Activated T-helper 17 cell treated with anti-CD3 and anti-CD28 coated beads, Interleukin-2, amount 50 U/mL, for 72 hours (primary cell): ENCODE data around the gene CDCA5. TPM values are rescaled to one million over a fixed set of nuclear protein-coding genes. Genes with fewer than 3 reads are reported as not detected.

ENCODE experiments used
- ATAC-seq: fragments of 150-1000 bp; cut with Tn5 transposase; replicated peaks from 2 replicates; pipeline ENCODE4 v1.10.0; 2021; ENCODE audit warnings: mild to moderate bottlenecking, moderate library complexity
- H3K27ac Mint-ChIP-seq: one replicate; pipeline ENCODE4 v1.8.0; 2022; ENCODE audit warnings: mixed read lengths
- H3K27me3 Mint-ChIP-seq: one replicate; pipeline ENCODE4 v1.8.0; 2022; ENCODE audit warnings: mixed read lengths
- H3K36me3 Mint-ChIP-seq: one replicate; pipeline ENCODE4 v1.8.0; 2022; ENCODE audit warnings: low read depth, mild to moderate bottlenecking, mixed read lengths
- H3K4me1 Mint-ChIP-seq: one replicate; pipeline ENCODE4 v1.8.0; 2022; ENCODE audit warnings: mixed read lengths
- H3K4me3 Mint-ChIP-seq: one replicate; pipeline ENCODE4 v1.8.0; 2022; ENCODE audit warnings: mild to moderate bottlenecking, mixed read lengths
- H3K9me3 Mint-ChIP-seq: one replicate; pipeline ENCODE4 v1.8.0; 2022; ENCODE audit warnings: mixed read lengths
- total RNA-seq, 2 donors: library from RNA; stranded (reverse); gene quantifications; one replicate each; pipeline ENCODE4 v1.2.3, GENCODE V29; 2022

CDCA5 gene
- total RNA-seq, 2 donors from 2014 or later = 99.5 to 127 TPM

DNA sequence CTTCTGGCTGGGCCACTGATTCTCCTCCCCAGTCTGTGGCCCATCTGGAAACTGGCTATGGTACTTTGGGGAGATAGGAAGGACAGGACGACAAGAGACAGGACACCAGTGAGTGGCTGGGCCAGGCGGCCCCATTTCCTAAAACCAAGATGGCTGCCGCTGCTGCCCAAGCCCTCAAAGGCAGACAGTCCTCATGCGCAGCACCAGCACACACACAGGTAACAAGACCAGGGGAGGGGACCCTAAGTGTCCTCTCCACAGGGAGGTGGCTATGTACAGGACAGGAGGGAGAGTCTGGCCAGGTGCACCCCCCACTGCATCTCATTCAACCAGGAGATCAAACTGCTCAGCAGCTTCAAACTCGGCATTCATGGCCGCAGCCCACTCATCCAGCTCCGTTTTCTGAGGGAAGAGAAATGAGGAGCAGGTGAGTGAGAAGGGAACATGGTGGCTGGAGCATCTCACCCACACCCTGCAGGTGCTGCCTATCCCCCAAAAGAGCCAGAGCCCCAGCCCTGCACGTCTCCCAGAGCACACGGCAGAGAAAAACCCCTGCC, 5.0 kb downstream of the CDCA5 start:
- Mint-ChIP-seq H3K9me3 (no peaks in the 10 kb centered on the region), H3K4me3 (peak overlapping the region; percentile 38), H3K36me3 (peaks cover 79% of the 10 kb centered on the region), H3K27ac (peak overlapping the region; percentile 87), H3K4me1 (peaks cover 27% of the 10 kb centered on the region), H3K27me3 (no peaks in the 10 kb centered on the region)
- no peak for ATAC-seq

DNA sequence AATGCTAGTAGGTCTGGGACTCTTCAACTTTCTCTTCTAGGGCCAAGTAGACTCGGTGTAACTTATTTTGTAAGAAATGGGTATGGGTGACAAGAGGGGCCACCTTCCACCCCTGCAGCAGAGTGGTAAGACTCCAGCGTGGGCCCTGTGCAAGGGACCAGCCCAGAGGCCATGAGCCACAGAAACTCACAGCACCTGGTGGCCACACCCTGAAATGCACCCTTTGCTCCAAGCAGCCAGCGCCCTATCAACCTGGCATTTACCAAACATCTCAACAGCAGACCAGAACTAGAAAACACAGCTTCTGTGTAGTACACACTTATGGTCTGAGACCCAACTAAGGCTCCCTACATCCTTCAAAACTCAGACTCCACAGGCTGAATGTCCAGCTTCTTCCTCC, 5.7 kb downstream of the CDCA5 start:
- no peaks in the 10 kb centered on the region for H3K27me3 Mint-ChIP-seq
- H3K36me3 Mint-ChIP-seq = peaks cover 72% of the 10 kb centered on the region
- peak overlapping the region; percentile 87 for H3K27ac Mint-ChIP-seq
- peak; percentile 90 for ATAC-seq
- no peaks in the 10 kb centered on the region for H3K9me3 Mint-ChIP-seq
- peak overlapping the region; percentile 38 for H3K4me3 Mint-ChIP-seq
- peaks cover 24% of the 10 kb centered on the region for H3K4me1 Mint-ChIP-seq

DNA sequence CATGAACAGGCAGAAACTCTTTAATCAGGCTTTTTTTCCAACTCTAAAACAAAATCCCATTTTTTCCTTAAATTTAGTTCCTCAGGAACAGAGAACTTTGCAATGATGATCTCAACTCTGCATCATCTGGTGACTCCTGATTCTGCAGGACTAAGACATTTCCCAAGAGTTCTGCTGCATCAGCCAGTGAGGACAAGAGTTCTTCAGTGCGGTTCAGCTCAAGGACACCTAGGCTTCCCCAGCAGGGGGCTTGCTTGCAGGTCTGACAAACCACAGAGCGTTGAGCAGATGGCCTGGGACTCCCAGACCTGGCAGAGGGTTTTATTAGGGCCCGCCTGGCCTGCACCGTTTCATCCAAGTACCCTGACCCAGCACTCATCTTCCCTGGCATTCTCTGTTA, 6.4 kb downstream of the CDCA5 start:
- Mint-ChIP-seq H3K9me3 (no peaks in the 10 kb centered on the region), H3K27me3 (no peaks in the 10 kb centered on the region), H3K4me3 (no peak overlapping the region), H3K36me3 (peaks cover 65% of the 10 kb centered on the region), H3K27ac (no peak overlapping the region), H3K4me1 (peaks cover 18% of the 10 kb centered on the region)
- no peak for ATAC-seq

DNA sequence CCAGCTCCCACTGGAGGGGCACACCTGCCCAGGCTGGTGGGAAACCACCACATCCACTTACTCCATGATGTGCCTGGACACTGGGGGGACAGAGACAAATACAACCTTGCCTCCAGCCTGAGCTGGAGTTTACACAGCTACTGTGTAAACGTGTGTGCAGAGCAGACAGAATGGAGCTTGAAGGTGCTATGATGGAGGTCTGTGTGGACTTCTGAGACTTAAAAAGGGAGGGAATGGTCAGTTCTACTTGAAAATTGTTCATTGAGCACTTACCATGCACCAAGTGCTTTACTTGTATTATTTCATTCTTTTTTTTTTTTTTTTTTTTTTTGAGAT, 11.2 kb downstream of the CDCA5 start:
- H3K4me1 Mint-ChIP-seq = no peaks in the 10 kb centered on the region
- no peak for ATAC-seq
- H3K36me3 Mint-ChIP-seq = peaks cover 17% of the 10 kb centered on the region
- no peaks in the 10 kb centered on the region for H3K9me3 Mint-ChIP-seq
- no peak overlapping the region for H3K27ac Mint-ChIP-seq
- H3K4me3 Mint-ChIP-seq = no peak overlapping the region
- H3K27me3 Mint-ChIP-seq = no peaks in the 10 kb centered on the region

DNA sequence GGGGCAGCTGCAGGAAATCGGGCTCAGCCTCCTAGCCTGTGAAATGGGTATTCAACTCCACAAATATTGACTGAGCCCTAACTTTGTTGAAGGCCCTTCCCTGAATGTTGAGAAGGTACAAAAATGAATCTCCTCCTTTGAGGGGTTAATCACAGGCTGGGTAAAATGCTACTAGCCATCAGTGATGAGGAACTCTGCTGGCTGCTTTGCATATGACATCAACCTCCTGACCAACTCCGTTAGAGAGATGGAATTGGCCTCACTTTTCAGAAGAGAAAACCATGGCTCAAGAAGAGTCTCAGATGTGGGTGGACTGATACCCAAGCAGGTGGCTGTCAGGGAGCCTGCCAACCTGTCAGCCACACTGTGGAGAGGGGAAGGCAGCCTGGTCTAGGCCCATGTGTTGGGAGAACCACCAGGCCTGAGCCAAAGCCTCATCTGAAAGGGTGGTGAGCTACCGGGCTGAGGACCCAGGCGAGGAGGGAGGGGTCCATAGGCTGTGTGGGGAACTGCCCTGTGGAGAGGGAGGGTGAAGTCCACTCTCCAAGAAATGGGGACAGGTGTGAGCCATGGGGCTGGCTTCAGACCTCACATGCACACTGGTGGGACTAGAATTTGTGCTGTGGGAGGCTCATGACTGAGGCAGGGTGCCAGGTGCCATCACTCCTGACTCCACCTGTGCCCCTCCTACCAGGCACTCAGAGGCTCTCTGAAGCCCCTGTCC, 11.8 kb downstream of the CDCA5 start:
- H3K9me3 Mint-ChIP-seq = no peaks in the 10 kb centered on the region
- peaks cover 12% of the 10 kb centered on the region for H3K36me3 Mint-ChIP-seq
- no peak overlapping the region for H3K4me3 Mint-ChIP-seq
- no peaks in the 10 kb centered on the region for H3K4me1 Mint-ChIP-seq
- H3K27ac Mint-ChIP-seq = no peak overlapping the region
- ATAC-seq = no peak
- H3K27me3 Mint-ChIP-seq = no peaks in the 10 kb centered on the region

DNA sequence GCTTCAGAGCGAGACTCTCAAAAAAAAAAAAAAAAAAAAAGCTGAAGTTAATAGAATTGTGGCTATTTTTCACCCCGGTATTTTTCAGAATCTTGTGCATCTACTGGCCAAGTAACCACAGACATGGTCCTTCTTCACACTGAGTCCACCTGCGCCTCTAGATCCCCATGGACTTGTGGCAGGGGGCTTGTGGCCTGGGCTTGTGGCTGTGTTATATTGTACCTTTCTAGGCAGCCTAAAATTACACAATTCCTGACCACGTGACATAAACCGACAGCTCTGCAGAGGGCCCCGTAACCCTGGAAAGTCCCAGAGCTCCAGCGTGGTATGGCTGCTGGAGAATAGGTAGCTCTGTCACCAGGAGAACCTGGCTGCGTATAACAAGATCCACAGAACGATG, 14.6 kb downstream of the CDCA5 start:
- Mint-ChIP-seq H3K4me3 (no peak overlapping the region), H3K4me1 (no peaks in the 10 kb centered on the region), H3K9me3 (no peaks in the 10 kb centered on the region)

DNA sequence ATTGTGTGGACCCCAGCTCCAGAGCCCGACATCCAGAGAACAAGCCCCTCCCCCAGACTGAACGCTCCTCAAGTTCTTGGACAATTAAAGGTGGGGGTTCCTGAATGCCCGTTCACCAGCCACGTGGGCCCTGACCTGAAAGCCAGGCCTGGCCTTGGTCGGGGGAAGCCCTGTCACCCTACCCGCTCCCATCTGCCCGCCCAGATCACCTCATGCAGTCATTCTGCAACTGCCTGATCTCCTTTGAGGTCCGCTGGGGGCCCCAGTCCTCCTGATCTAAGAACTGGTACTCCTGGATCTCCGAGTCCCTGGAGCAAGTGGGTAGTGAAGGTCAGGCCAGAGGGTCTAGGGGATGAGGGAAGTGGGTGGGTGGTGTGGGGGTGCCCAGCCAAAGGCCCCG, 16.4 kb downstream of the CDCA5 start:
- Mint-ChIP-seq H3K27ac (no peak overlapping the region), H3K4me3 (no peak overlapping the region), H3K4me1 (no peaks in the 10 kb centered on the region), H3K27me3 (no peaks in the 10 kb centered on the region), H3K9me3 (no peaks in the 10 kb centered on the region), H3K36me3 (no peaks in the 10 kb centered on the region)
- no peak for ATAC-seq

More for the DNA sequence above, 14.6 kb downstream of the CDCA5 start:
- Mint-ChIP-seq H3K27ac (no peak overlapping the region), H3K36me3 (no peaks in the 10 kb centered on the region), H3K27me3 (no peaks in the 10 kb centered on the region)
- ATAC-seq = no peak

DNA sequence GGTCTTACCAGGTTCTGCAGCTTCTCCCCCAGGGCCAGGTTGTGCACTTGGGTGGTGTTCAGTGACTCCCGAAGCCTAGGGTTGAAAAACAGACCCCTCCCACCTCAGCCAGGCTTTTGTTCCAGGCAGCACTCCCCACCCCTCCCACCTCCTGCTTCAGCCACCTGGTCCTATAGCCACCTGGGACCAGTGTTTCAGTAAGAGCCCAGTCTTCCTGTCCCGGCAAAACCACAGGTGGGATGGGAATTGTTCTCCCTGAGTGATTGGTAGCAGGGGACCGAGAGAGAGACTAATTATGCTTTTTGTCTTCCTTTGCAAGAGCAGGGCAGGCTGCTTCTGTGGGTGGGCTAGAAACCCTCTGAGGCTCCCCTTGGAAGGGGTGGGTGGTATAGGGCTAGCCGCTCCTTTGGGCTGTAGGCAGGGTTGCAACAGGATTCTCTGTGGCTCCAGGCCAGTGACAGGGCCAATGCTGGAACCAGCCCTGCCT, 17.0 kb downstream of the CDCA5 start:
- H3K4me3 Mint-ChIP-seq = no peak overlapping the region
- ATAC-seq = no peak
- no peaks in the 10 kb centered on the region for H3K27me3 Mint-ChIP-seq
- no peak overlapping the region for H3K27ac Mint-ChIP-seq
- no peaks in the 10 kb centered on the region for H3K9me3 Mint-ChIP-seq
- H3K36me3 Mint-ChIP-seq = no peaks in the 10 kb centered on the region
- H3K4me1 Mint-ChIP-seq = no peaks in the 10 kb centered on the region

DNA sequence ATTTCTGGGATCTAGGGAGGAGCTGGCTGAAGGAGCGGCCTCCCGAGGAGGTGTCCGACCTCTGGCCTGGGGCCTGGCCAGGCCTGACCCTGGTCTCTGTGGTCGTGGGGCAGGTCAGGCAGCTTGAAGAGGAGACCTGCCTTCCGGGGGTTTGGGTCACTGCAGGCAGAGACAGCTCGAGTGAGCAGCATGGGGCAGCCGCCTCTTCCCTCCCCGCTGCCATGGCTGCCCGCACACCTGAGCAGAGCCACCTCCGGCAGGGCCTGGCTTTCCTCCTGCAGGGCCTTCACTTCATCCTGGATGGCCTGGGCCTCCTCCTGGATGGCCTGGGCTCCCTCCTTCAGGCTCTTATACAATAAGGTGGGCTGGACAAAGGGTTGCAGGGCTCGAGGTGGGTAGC, 17.5 kb downstream of the CDCA5 start:
- Mint-ChIP-seq H3K36me3 (no peaks in the 10 kb centered on the region), H3K27me3 (no peaks in the 10 kb centered on the region), H3K4me1 (no peaks in the 10 kb centered on the region), H3K4me3 (no peak overlapping the region), H3K27ac (no peak overlapping the region), H3K9me3 (no peaks in the 10 kb centered on the region)
- no peak for ATAC-seq

DNA sequence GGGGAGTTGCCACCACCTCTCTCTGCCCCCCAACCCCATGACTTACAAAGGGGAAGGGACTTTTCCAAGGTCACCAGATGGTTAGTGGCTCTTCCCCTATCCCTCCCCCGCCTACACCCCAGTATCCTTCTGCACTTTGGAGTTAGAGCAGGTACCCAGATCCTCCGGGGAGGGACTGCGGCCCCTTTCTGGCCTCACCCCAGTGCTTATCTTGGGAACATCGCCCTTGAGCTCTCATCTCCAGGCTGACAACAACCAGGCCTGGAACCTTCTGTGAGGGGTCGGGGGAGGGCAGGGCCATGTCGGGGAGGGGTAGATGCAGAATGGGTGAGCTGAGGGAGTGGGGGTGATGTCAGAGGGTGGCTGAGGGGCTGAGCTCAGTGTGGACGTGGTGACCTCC, 18.0 kb downstream of the CDCA5 start:
- H3K27me3 Mint-ChIP-seq = no peaks in the 10 kb centered on the region
- H3K4me1 Mint-ChIP-seq = no peaks in the 10 kb centered on the region
- no peaks in the 10 kb centered on the region for H3K36me3 Mint-ChIP-seq
- no peak overlapping the region for H3K27ac Mint-ChIP-seq
- H3K9me3 Mint-ChIP-seq = no peaks in the 10 kb centered on the region
- no peak overlapping the region for H3K4me3 Mint-ChIP-seq
- ATAC-seq = no peak

DNA sequence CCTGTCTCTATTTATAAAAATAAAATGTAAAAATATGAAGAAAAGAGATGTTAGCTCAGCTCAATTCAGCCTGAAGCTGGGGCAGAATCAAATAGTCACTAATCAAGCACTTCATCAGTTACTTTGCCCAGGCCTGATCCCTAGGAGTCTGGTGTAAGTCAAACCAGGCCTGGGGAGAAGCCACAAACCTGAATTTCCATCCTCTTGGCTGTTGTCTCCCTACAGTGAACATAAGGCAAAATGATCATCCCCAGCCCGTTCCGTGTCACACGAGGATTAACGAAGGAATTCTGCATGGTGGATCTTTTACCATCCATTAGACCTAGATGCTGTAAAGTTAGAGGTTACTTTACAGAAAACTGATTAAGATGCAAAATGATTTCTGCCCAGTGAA, 19.0 kb downstream of the CDCA5 start:
- Mint-ChIP-seq H3K36me3 (no peaks in the 10 kb centered on the region), H3K4me1 (no peaks in the 10 kb centered on the region), H3K4me3 (no peak overlapping the region), H3K9me3 (no peaks in the 10 kb centered on the region), H3K27ac (no peak overlapping the region), H3K27me3 (no peaks in the 10 kb centered on the region)
- no peak for ATAC-seq

DNA sequence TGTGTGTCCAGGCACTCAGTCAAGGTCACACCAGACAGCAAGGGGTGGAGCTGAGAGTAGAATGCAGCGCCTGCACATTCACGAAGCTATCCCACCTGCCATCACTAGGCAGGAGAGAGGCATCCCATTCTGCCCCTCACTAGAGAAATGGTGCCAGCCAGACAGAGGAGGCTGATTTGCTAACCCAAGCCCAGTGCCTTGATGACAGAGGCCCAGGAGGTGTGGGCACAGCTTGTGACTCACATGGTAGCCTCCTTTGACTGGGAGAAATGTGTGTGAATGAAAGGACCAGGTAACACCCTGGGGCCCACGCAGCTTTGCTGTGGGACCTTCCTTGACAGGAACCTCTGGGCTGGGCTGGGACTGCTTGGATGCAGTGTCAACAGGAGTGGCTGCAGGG, 20.3 kb downstream of the CDCA5 start:
- Mint-ChIP-seq H3K36me3 (no peaks in the 10 kb centered on the region), H3K4me3 (no peak overlapping the region), H3K9me3 (no peaks in the 10 kb centered on the region), H3K27me3 (no peaks in the 10 kb centered on the region), H3K4me1 (no peaks in the 10 kb centered on the region), H3K27ac (no peak overlapping the region)
- ATAC-seq = no peak

DNA sequence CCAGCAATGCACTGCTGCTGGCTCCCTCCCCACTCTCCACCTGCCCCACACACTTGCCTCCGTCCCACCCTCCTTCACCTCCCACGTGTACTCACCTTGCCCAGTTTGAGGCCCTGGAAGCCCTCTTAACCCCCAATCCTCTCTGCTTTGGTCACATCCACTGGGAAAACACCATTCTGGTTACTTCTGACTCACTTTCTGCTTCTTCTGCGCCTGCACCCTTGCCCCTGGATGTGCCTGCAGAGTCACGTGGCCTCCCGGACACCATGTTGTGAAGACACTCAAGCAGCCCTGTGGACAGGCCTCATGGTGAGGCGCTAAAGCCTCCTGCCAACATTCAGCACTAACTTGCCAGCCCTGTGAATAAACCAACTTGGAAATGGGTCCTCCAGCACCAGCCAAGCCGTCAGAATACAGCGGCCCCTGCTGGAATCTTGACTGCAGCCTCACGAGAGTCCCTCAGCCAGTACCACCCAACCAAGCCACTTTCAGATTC, 22.9 kb downstream of the CDCA5 start:
- H3K4me1 Mint-ChIP-seq = no peaks in the 10 kb centered on the region
- no peak overlapping the region for H3K4me3 Mint-ChIP-seq
- H3K9me3 Mint-ChIP-seq = no peaks in the 10 kb centered on the region
- no peak overlapping the region for H3K27ac Mint-ChIP-seq
- H3K36me3 Mint-ChIP-seq = no peaks in the 10 kb centered on the region
- no peak for ATAC-seq
- no peaks in the 10 kb centered on the region for H3K27me3 Mint-ChIP-seq

DNA sequence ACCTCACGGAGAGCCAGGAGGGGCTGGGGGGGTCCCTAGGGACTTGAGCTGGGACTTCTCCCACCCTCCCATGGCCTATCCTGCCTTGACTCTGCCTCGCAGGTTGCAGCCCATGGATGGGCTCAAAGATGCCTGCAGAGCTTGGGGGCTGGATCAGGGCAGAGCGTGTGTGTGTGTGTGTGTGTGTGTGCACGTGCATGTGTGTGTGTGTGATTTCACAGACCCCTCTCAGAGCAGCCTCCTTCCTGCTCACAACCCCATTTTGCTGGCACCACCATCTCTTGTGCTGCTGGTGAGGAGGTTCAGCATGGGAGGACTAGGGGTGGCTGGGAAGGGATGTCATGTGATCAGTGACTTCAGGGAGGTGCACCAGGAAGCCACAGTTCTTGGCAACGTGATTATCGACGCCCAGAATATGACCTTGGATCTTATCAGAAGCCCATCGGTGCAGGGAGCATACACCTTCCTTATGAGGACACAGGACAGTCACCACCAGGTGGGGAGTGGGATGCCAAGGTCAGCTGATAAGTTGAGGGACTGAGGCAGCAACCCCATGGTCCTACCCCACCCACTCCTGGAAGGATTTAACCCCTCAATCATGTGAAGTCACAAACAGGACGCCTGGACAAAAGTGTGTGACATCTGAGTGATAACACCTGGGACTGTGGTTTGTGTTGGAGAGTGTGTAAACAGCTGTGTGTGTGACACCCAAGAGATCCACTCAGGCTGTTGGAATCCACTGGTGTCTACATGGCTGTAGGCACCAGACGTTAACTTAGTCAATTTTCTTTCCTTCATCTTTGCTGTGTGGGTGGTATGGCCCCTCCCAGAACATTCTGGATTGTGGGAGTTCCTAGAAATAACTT, 23.6 kb downstream of the CDCA5 start:
- Mint-ChIP-seq H3K9me3 (no peaks in the 10 kb centered on the region), H3K27me3 (no peaks in the 10 kb centered on the region), H3K27ac (no peak overlapping the region), H3K4me1 (no peaks in the 10 kb centered on the region), H3K4me3 (no peak overlapping the region), H3K36me3 (no peaks in the 10 kb centered on the region)
- ATAC-seq = no peak

DNA sequence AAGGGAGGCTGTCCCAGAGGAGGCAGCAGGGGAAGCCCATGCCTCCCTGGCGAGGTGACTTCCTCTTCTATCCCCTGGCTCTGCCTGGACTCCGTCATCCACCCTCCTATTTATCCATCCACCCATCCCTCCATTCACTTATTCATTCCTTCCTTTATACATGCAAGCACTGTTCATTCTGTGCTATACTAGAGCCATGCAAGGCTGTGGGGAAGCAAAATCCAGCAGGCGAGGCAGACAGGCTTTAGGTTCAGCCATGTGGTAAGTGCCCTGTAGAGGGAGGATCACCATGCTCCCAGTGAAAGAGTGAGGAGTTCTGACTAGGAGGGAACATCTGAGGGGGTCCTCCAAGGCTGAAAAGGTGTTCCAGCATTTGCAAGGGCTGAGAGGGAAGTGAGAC, 24.3 kb downstream of the CDCA5 start:
- H3K36me3 Mint-ChIP-seq = no peaks in the 10 kb centered on the region
- no peak overlapping the region for H3K27ac Mint-ChIP-seq
- no peak overlapping the region for H3K4me3 Mint-ChIP-seq
- no peaks in the 10 kb centered on the region for H3K9me3 Mint-ChIP-seq
- ATAC-seq = no peak
- no peaks in the 10 kb centered on the region for H3K4me1 Mint-ChIP-seq
- no peaks in the 10 kb centered on the region for H3K27me3 Mint-ChIP-seq
